ENCODE measurements around the gene MAGEC3.
"Not testable (repeated sequence)": the region's sequence is repeated elsewhere in the genome, so short reads cannot be mapped to it uniquely, and the experiment has no call there.

MAGEC3 gene

GRCh38 chrX:141838016-141838415, at the start of gene MAGEC3:
Gene MAGEC3 (plus strand): TSS chrX:141838316. CDS start chrX:141838316, 0 bp downstream.
- no peak for DNase-seq

- DNase-seq: no peak
These were observed 46.3 kb upstream of the MAGEC3 start for GRCh38 chrX:141791856-141792255.

- no peak for DNase-seq
These were observed 26.7 kb upstream of the MAGEC3 start for GRCh38 chrX:141811438-141811837.

- DNase-seq: no peak
These were observed 23.8 kb upstream of the MAGEC3 start for GRCh38 chrX:141814213-141814857.

GRCh38 chrX:141815904-141816303, 22.2 kb upstream of the MAGEC3 start:
- DNase-seq: no peak

GRCh38 chrX:141832247-141832646, 5.9 kb upstream of the MAGEC3 start:
- DNase-seq: no peak

- no peak for DNase-seq
These were observed 1.7 kb downstream of the MAGEC3 start for GRCh38 chrX:141839856-141840255.

GRCh38 chrX:141857479-141857878, 19.4 kb downstream of the MAGEC3 start:
- no peak for DNase-seq

- DNase-seq: peak; percentile 6
These were observed 41.5 kb downstream of the MAGEC3 start for GRCh38 chrX:141879616-141880015.

- not testable (repeated sequence) for DNase-seq
These were observed 50.7 kb downstream of the MAGEC3 start for GRCh38 chrX:141888811-141889210.

GRCh38 chrX:141894733-141895132, 56.6 kb downstream of the MAGEC3 start:
- no peak for DNase-seq

GRCh38 chrX:141897690-141898089, 59.6 kb downstream of the MAGEC3 start:
- no peak for DNase-seq

GRCh38 chrX:141902366-141902765, 64.2 kb downstream of the MAGEC3 start:
- DNase-seq: no peak

GRCh38 chrX:141903400-141904155, 65.5 kb downstream of the MAGEC3 start, which contains the start of gene MAGEC1:
Gene MAGEC1 (plus strand): TSS chrX:141903894. CDS start chrX:141905073, 1,179 bp downstream.
- DNase-seq: no peak

GRCh38 chrX:141904262-141904661, 66.1 kb downstream of the MAGEC3 start:
- DNase-seq: no peak

GRCh38 chrX:141917801-141918200, 79.7 kb downstream of the MAGEC3 start:
- no peak for DNase-seq

- DNase-seq: no peak
These were observed 86.2 kb downstream of the MAGEC3 start for GRCh38 chrX:141924293-141924692.

- no peak for DNase-seq
These were observed 90.3 kb downstream of the MAGEC3 start for GRCh38 chrX:141928432-141928831.

- DNase-seq: no peak
These were observed 96.0 kb downstream of the MAGEC3 start for GRCh38 chrX:141934059-141934641.

GRCh38 chrX:141935645-141936044, 97.5 kb downstream of the MAGEC3 start:
- DNase-seq: no peak

- DNase-seq: no peak
These were observed 98.0 kb downstream of the MAGEC3 start for GRCh38 chrX:141936080-141936479.

- no peak for DNase-seq
These were observed 103.1 kb downstream of the MAGEC3 start for GRCh38 chrX:141941234-141941633.

- no peak for DNase-seq
These were observed 107.3 kb downstream of the MAGEC3 start for GRCh38 chrX:141945426-141945825.

- DNase-seq: no peak
These were observed 109.2 kb downstream of the MAGEC3 start for GRCh38 chrX:141947350-141947749.

Data from RPMI8226 (cell line).